ENCODE measurements around the gene FBXO17. TPM values are rescaled to one million over a fixed set of nuclear protein-coding genes. Genes with fewer than 3 reads are reported as not detected.

Gene FBXO17
- polyA plus RNA-seq, 2 of the 4 experiments (the other 2 are of a cell fraction) = 68.1 to 112 TPM

GRCh38 chr19:38913958-38914357, 61.6 kb downstream of the FBXO17 start:
- no peak overlapping the region for H3K27ac ChIP-seq
- WGBS (ENCODE audit: missing lambda C conversion rate) = 88% methylated on average over 8 of the region's 8 CpGs
- H3K4me2 ChIP-seq = no peak overlapping the region
- no peaks in the 10 kb centered on the region for H3K9me3 ChIP-seq
- ATAC-seq (no peak), DNase-seq (ENCODE audit: low read depth in 1 of 2, low spot score in 1 of 2) (no peak), FAIRE-seq (no peak)
- CTCF ChIA-PET = interaction anchor here (0.6 to 5.7 kb wide), 18 partner anchors 8 to 511 kb away, joined by 3 to 56 read pairs (median 5); partner anchors contain the start of genes FAM98C, FBXO17, MRPS12 and NFKBIB
- no peak overlapping the region for H3K4me3 ChIP-seq
- H3K4me1 ChIP-seq = 0 out of 3 replicates have a peak, but pooled peaks cover 5% of the 10 kb centered on the region
- TF ChIP-seq ZSCAN20 (CRISPR knock-in tag; IDR thresholded peaks at IDR 0.05) = no peak
- TF ChIP-seq PBX3 (IDR thresholded peaks at IDR 0.05) = 0 out of 2 replicates have a peak, but pooled peaks have one; percentile 35
- POLR2A ChIA-PET = interaction anchor here (0.5 to 1.2 kb wide), 3 partner anchors 17 to 233 kb away, joined by 3 to 9 read pairs (median 3); partner anchors contain the start of genes MRPS12 and SARS2

GRCh38 chr19:38912600-38913514, 62.7 kb downstream of the FBXO17 start:
- peak; percentile 90 for FAIRE-seq
- CTCF ChIA-PET = interaction anchor here (0.7 to 5.7 kb wide), 14 partner anchors 9 to 679 kb away, joined by 3 to 56 read pairs (median 4); partner anchors contain the start of genes FAM98C, FBXO17, MRPS12 and NFKBIB
- no peak for TF ChIP-seq PHF8 (IDR thresholded peaks at IDR 0.05; ENCODE audit: borderline replicate concordance, low read depth)
- TF ChIP-seq GATA3 (IDR thresholded peaks at IDR 0.05; ENCODE audit: borderline replicate concordance) = 0 out of 2 replicates have a peak, but pooled peaks have one; percentile 11
- Histone ChIP-seq H3K27ac (no peak overlapping the region), H3K4me1 (0 out of 3 replicates have a peak, but pooled peaks cover 2% of the 10 kb centered on the region), H3K4me3 (no peak overlapping the region), H3K4me2 (no peak overlapping the region), H3K9me3 (no peaks in the 10 kb centered on the region; the same call in 2 of the 3 replicates)
- DNase-seq (ENCODE audit: low read depth in 1 of 2, low spot score in 1 of 2) = no peak
- peak; percentile 1 to 3; a peak in 3 of 6 replicates for ATAC-seq
- POLR2A ChIA-PET = interaction anchor here (1.2 to 2.0 kb wide), 3 partner anchors 13 to 18 kb away, joined by 3 to 9 read pairs (median 9); partner anchors contain the start of genes MRPS12, NFKBIB, SARS2 and SIRT2
- 86% methylated on average over 12 of the region's 12 CpGs for WGBS (ENCODE audit: missing lambda C conversion rate)

- no peaks in the 10 kb centered on the region for H3K4me1 ChIP-seq
- H3K4me3 ChIP-seq = no peak overlapping the region
- H3K4me2 ChIP-seq = no peak overlapping the region
- no peak for TF ChIP-seq SREBF2 (IDR thresholded peaks at IDR 0.05)
- no peak for TF ChIP-seq HOXB5 (CRISPR knock-in tag; IDR thresholded peaks at IDR 0.05)
- TF ChIP-seq, protein P1, sequence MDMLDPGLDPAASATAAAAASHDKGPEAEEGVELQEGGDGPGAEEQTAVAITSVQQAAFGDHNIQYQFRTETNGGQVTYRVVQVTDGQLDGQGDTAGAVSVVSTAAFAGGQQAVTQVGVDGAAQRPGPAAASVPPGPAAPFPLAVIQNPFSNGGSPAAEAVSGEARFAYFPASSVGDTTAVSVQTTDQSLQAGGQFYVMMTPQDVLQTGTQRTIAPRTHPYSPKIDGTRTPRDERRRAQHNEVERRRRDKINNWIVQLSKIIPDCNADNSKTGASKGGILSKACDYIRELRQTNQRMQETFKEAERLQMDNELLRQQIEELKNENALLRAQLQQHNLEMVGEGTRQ (IDR thresholded peaks at IDR 0.05) = no peak
- TF ChIP-seq KDM1A (IDR thresholded peaks at IDR 0.05; ENCODE audit: low read depth) = no peak
- TF ChIP-seq ZC3H11A (IDR thresholded peaks at IDR 0.05) = no peak
- no peak for TF ChIP-seq RNF2 (IDR thresholded peaks at IDR 0.05; ENCODE audit: borderline replicate concordance, low read depth)
- no peak for TF ChIP-seq CBX8 (IDR thresholded peaks at IDR 0.05)
- no peak for TF ChIP-seq BHLHE40 (IDR thresholded peaks at IDR 0.05; ENCODE audit: low read depth, low read length)
- no peak for TF ChIP-seq ZFP36 (IDR thresholded peaks at IDR 0.05; ENCODE audit: borderline replicate concordance, partially characterized antibody)
- no peak for TF ChIP-seq PBX3 (IDR thresholded peaks at IDR 0.05)
- TF ChIP-seq ZSCAN20 (CRISPR knock-in tag; IDR thresholded peaks at IDR 0.05) = no peak
- TF ChIP-seq, protein P2, sequence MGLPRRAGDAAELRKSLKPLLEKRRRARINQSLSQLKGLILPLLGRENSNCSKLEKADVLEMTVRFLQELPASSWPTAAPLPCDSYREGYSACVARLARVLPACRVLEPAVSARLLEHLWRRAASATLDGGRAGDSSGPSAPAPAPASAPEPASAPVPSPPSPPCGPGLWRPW (IDR thresholded peaks at IDR 0.05) = no peak
- H3K27ac ChIP-seq = no peak overlapping the region
- ATAC-seq = peak; percentile 11 to 17; a peak in 5 of 6 replicates
- DNase-seq (ENCODE audit: low read depth in 1 of 2, low spot score in 1 of 2) = no peak
- peaks cover 10% of the 10 kb centered on the region for H3K9me3 ChIP-seq
- CTCF ChIA-PET = interaction anchor here (0.7 to 5.7 kb wide), 6 partner anchors 10 to 509 kb away, joined by 3 to 56 read pairs (median 3); partner anchors contain the start of genes FAM98C, MRPS12 and SARS2
- WGBS (ENCODE audit: missing lambda C conversion rate) = 85% methylated on average over 12 of the region's 16 CpGs
- no peak for FAIRE-seq
- POLR2A ChIA-PET = interaction anchor here (0.8 to 2.0 kb wide), 2 partner anchors 12 to 19 kb away, joined by 3 to 9 read pairs; partner anchors contain the start of genes MRPS12, NFKBIB, SARS2 and SIRT2
Observed at GRCh38 chr19:38911388-38912001, 64.0 kb downstream of the FBXO17 start.
